H1 (cell line): ENCODE measurements around the gene SYNJ2. TPM values are rescaled to one million over a fixed set of nuclear protein-coding genes. Genes with fewer than 3 reads are reported as not detected.

ENCODE experiments used
- CHD7 ChIP-seq: fragments of 300-600 bp; sonication (generic); IDR thresholded peaks from 2 replicates; pipeline ENCODE4 v1.7.1; 2012; ENCODE audit warnings: low read length, moderate library complexity, mild to moderate bottlenecking, inconsistent platforms; ENCODE audit not compliant: insufficient replicate concordance
- CTCF ChIP-seq, 3 experiments: IDR thresholded peaks; 1 replicate in 2 of 3; 2 replicates in 1 of 3; pipeline versions ENCODE4 v1.5.1 to v1.6.1; 2011; ENCODE audit warnings: low read length in 3 of 3, mild to moderate bottlenecking in 3 of 3, inconsistent platforms in 2 of 3, low read depth in 1 of 3, moderate library complexity in 1 of 3; ENCODE audit not compliant: insufficient read depth in 1 of 3; ENCODE audit errors: control extremely low read depth in 1 of 3
- POLR2A ChIP-seq, 2 experiments: IDR thresholded peaks; 1 replicate in 1 of 2; 2 replicates in 1 of 2; pipeline ENCODE4 v1.6.1; 2011; ENCODE audit warnings: low read depth in 2 of 2, low read length in 2 of 2, mild to moderate bottlenecking in 2 of 2; ENCODE audit errors: control extremely low read depth in 1 of 2
- POU5F1 ChIP-seq: IDR thresholded peaks from 2 replicates; pipeline ENCODE4 v1.6.1; 2011; ENCODE audit warnings: low read depth, mild to moderate bottlenecking, low read length, moderate library complexity
- RAD21 ChIP-seq, 2 experiments: IDR thresholded peaks in 1 of 2; conservative IDR thresholded peaks in 1 of 2; 2 replicates each; pipeline ENCODE4 v1.6.1; 2011; ENCODE audit warnings: low read depth in 2 of 2, low read length in 2 of 2, improper control_type of control experiment in 1 of 2, inconsistent platforms in 1 of 2, mild to moderate bottlenecking in 1 of 2, moderate library complexity in 1 of 2
- SIRT6 ChIP-seq: IDR thresholded peaks from one replicate; pipeline ENCODE4 v1.7.1; 2012; ENCODE audit warnings: low read length, inconsistent platforms
- TCF12 ChIP-seq: IDR thresholded peaks from 2 replicates; pipeline ENCODE4 v1.6.1; 2011; ENCODE audit warnings: low read depth, mild to moderate bottlenecking, low read length
- polyA plus RNA-seq, 7 experiments: library from polyadenylated mRNA; depleted of rRNA in 3 of 7; stranded (reverse) in 5 of 7; unstranded in 2 of 7; fragments of >200 nt in 5 of 7; fragments of 200-250 nt in 2 of 7; gene quantifications; 1 replicate in 5 of 7; 2 replicates in 1 of 7; 4 replicates in 1 of 7; pipeline versions ENCODE4 v1.2.1 to v1.2.3, GENCODE V29; 2011 to 2013; ENCODE audit warnings: missing spikeins in 2 of 7, mixed read lengths in 2 of 7
- total RNA-seq: library from RNA; stranded (reverse); fragmentation: NEBNext Ultra II Directional; extraction: Animal tissue kit (Norgen Biotek cat#: 25700); gene quantifications from 2 replicates; pipeline ENCODE4 v1.2.1, GENCODE V29; 2021

Gene SYNJ2
- total and polyA plus RNA-seq, 2 of the 8 experiments (the other 6 are each of a cell fraction or from before 2014, with no cell fraction given) = 3.7 to 13.9 TPM

- TF ChIP-seq CHD7 = no peak
- TF ChIP-seq SIRT6 = no peak
- no peak for TF ChIP-seq CTCF (IDR thresholded peaks at IDR 0.05; ENCODE audit: control extremely low read depth in 1 of 3, insufficient read depth in 1 of 3, low read depth in 1 of 3, low read length in 3 of 3)
- no peak for TF ChIP-seq TCF12
- no peak for TF ChIP-seq RAD21 (IDR thresholded peaks at IDR 0.05 in 1 of 2, conservative IDR thresholded peaks at IDR 0.05 in 1 of 2; ENCODE audit: low read depth in 2 of 2, low read length in 2 of 2)
- TF ChIP-seq POU5F1 = no peak
- no peak for TF ChIP-seq POLR2A (IDR thresholded peaks at IDR 0.05; ENCODE audit: control extremely low read depth in 1 of 2, low read depth in 2 of 2, low read length in 2 of 2)
- TF ChIP-seq, all 59 proteins: peak for 0
Observed at GRCh38 chr6:158006331-158006730, 24.7 kb downstream of the SYNJ2 start (continued).
